ENCODE data around the gene ZNF254. TPM values are rescaled to one million over a fixed set of nuclear protein-coding genes. Genes with fewer than 3 reads are reported as not detected.
"Not testable (repeated sequence)": the region's sequence is repeated elsewhere in the genome, so short reads cannot be mapped to it uniquely, and the experiment has no call there.

The ZNF254 gene
- total RNA-seq, result 10.2 TPM
- long read RNA-seq, transcript ZNF254-202 (4 exons, 3,967 nt), result major isoform, 5 of 9 reads
- long read RNA-seq, partial matches to known transcripts, result 0 of 9 reads
- long read RNA-seq, other reads (novel, unspliced or antisense), result 3 of 9 reads

- DNase-seq (peak; percentile 90), ATAC-seq (peak; percentile 100)
- intact Hi-C loops (cut with micrococcal nuclease), result no loop called here
Measured at GRCh38 chr19:24086974-24087595, at the start of gene ZNF254. Gene ZNF254, plus strand, starts transcription at chr19:24087187. Its CDS starts 121 bp downstream, at chr19:24087308.

GRCh38 chr19:24040621-24041020 is 46.4 kb upstream of the ZNF254 start:
- ATAC-seq (no peak), DNase-seq (no peak)
- intact Hi-C loops (cut with micrococcal nuclease), result no loop called here

- intact Hi-C loops (cut with micrococcal nuclease); ATAC-seq; DNase-seq: not testable (repeated sequence)
Measured at GRCh38 chr19:24041326-24041725, 45.7 kb upstream of the ZNF254 start.

GRCh38 chr19:24046550-24046949 is 40.4 kb upstream of the ZNF254 start:
- intact Hi-C loops (cut with micrococcal nuclease), result no loop called here
- ATAC-seq, result no peak
- DNase-seq, result no peak

GRCh38 chr19:24048261-24048660 is 38.7 kb upstream of the ZNF254 start:
- DNase-seq (no peak), ATAC-seq (no peak)
- intact Hi-C loops (cut with micrococcal nuclease), result no loop called here

GRCh38 chr19:24049537-24049936 is 37.5 kb upstream of the ZNF254 start:
- DNase-seq (no peak), ATAC-seq (no peak)
- intact Hi-C loops (cut with micrococcal nuclease), result no loop called here

GRCh38 chr19:24051516-24051915 is 35.5 kb upstream of the ZNF254 start:
- no peak for DNase-seq

GRCh38 chr19:24052811-24053210 is 34.2 kb upstream of the ZNF254 start:
- intact Hi-C loops (cut with micrococcal nuclease), result no loop called here
- no peak for ATAC-seq
- no peak for DNase-seq

More at GRCh38 chr19:24051516-24051915, 35.5 kb upstream of the ZNF254 start:
- ATAC-seq, result no peak
- intact Hi-C loops (cut with micrococcal nuclease), result no loop called here

GRCh38 chr19:24053601-24054000 is 33.4 kb upstream of the ZNF254 start:
- no peak for DNase-seq
- intact Hi-C loops (cut with micrococcal nuclease), result no loop called here
- ATAC-seq, result no peak

- ATAC-seq (no peak), DNase-seq (no peak)
- intact Hi-C loops (cut with micrococcal nuclease), result no loop called here
Measured at GRCh38 chr19:24054044-24054935, 32.7 kb upstream of the ZNF254 start.

- ATAC-seq (no peak), DNase-seq (no peak)
- intact Hi-C loops (cut with micrococcal nuclease), result no loop called here
Measured at GRCh38 chr19:24055548-24055947, 31.4 kb upstream of the ZNF254 start.

- intact Hi-C loops (cut with micrococcal nuclease), result no loop called here
- no peak for ATAC-seq
- no peak for DNase-seq
Measured at GRCh38 chr19:24057144-24057543, 29.8 kb upstream of the ZNF254 start.

GRCh38 chr19:24059563-24060295 is 27.3 kb upstream of the ZNF254 start:
- DNase-seq (no peak), ATAC-seq (no peak)
- intact Hi-C loops (cut with micrococcal nuclease), result no loop called here

GRCh38 chr19:24060687-24061356 is 26.2 kb upstream of the ZNF254 start:
- ATAC-seq (no peak), DNase-seq (no peak)
- intact Hi-C loops (cut with micrococcal nuclease), result no loop called here

- intact Hi-C loops (cut with micrococcal nuclease), result no loop called here
- DNase-seq (no peak), ATAC-seq (no peak)
Measured at GRCh38 chr19:24062190-24062589, 24.8 kb upstream of the ZNF254 start.

GRCh38 chr19:24063295-24063694 is 23.7 kb upstream of the ZNF254 start:
- ATAC-seq (no peak), DNase-seq (no peak)
- intact Hi-C loops (cut with micrococcal nuclease), result no loop called here

GRCh38 chr19:24064175-24064574 is 22.8 kb upstream of the ZNF254 start:
- intact Hi-C loops (cut with micrococcal nuclease), result no loop called here
- no peak for ATAC-seq

GRCh38 chr19:24065243-24065642 is 21.7 kb upstream of the ZNF254 start:
- DNase-seq (no peak), ATAC-seq (no peak)
- intact Hi-C loops (cut with micrococcal nuclease), result no loop called here

More at GRCh38 chr19:24064175-24064574, 22.8 kb upstream of the ZNF254 start:
- DNase-seq, result no peak
